ENCODE results near the gene APP. TPM values are rescaled to one million over a fixed set of nuclear protein-coding genes. Genes with fewer than 3 reads are reported as not detected.

APP gene
- total RNA-seq, 1 donor from 2014 or later, result 306 TPM

DNA sequence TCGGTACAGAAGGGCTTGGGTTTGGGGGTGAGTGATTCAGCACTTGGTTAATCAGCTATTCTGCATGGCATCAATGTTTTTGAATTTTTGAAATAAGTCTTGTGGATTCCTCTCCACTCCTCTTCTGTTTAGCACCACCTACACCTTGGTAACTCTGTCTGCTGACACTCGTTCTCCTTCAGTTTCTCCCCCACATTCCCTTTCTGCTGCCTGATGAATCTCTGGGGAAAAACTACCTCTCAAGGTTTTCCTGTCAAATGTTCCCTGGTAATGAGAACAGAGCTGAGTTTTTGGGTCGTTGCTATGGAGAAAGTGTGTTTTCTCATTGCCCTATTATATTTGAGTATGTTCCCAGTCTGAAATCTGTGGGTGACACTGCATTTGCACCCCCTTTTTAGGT is 327.6 kb downstream of the APP start:
- Histone ChIP-seq H3K9ac (no peak overlapping the region), H3K4me1 (no peaks in the 10 kb centered on the region), H3K36me3 (no peaks in the 10 kb centered on the region), H3K79me2 (ENCODE audit: low read depth) (no peaks in the 10 kb centered on the region), H3K27ac (no peak overlapping the region), H3F3A (ENCODE audit: low read depth) (no peaks in the 10 kb centered on the region), H3K4me3 (no peak overlapping the region), H2AFZ (replicated peaks) (no peak overlapping the region), H4K20me1 (ENCODE audit: low read depth) (no peaks in the 10 kb centered on the region), H3K9me3 (ENCODE audit: low read depth) (no peaks in the 10 kb centered on the region), H3K27me3 (no peaks in the 10 kb centered on the region), H3K4me2 (no peak overlapping the region)
- DNase-seq (ENCODE audit: low spot score), result no peak
- Mint-ChIP-seq H3K4me1 (peaks cover 4% of the 10 kb centered on the region), H3K27me3 (ENCODE audit: insufficient read depth, low read depth) (no peaks in the 10 kb centered on the region), H3K36me3 (peaks cover 2% of the 10 kb centered on the region), H3K4me3 (no peak overlapping the region), H3K9me3 (peaks cover 14% of the 10 kb centered on the region), H3K27ac (no peak overlapping the region)
- TF ChIP-seq EZH2 (IDR thresholded peaks at IDR 0.05), result no peak
- TF ChIP-seq EZH2phosphoT487 (IDR thresholded peaks at IDR 0.05), result no peak
- TF ChIP-seq, protein P1, sequence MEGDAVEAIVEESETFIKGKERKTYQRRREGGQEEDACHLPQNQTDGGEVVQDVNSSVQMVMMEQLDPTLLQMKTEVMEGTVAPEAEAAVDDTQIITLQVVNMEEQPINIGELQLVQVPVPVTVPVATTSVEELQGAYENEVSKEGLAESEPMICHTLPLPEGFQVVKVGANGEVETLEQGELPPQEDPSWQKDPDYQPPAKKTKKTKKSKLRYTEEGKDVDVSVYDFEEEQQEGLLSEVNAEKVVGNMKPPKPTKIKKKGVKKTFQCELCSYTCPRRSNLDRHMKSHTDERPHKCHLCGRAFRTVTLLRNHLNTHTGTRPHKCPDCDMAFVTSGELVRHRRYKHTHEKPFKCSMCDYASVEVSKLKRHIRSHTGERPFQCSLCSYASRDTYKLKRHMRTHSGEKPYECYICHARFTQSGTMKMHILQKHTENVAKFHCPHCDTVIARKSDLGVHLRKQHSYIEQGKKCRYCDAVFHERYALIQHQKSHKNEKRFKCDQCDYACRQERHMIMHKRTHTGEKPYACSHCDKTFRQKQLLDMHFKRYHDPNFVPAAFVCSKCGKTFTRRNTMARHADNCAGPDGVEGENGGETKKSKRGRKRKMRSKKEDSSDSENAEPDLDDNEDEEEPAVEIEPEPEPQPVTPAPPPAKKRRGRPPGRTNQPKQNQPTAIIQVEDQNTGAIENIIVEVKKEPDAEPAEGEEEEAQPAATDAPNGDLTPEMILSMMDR (IDR thresholded peaks at IDR 0.05), result no peak

DNA sequence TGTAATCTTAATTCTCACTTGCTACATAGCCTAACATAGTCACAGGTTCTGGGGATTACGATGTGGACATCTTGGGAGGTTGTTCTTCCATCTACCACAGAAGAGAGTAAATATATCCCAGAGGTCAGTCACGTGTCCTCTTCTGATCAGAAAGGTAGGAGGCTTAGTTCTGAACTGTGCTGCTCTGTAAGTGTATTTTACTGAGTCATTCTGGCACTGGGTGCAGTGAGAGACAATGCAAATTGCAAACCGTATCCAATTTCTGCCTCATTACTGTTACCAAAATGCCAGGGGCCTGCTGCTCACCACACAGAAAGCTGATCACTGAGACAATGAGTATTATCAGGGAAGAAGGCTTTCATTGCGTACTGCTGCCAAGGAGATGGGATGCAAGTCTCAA is 331.8 kb downstream of the APP start:
- H3K9me3 ChIP-seq (ENCODE audit: low read depth), result no peaks in the 10 kb centered on the region
- no peak overlapping the region for H3K27ac ChIP-seq
- peaks cover 8% of the 10 kb centered on the region for H3F3A ChIP-seq (ENCODE audit: low read depth)
- H3K36me3 Mint-ChIP-seq, result no peaks in the 10 kb centered on the region
- H3K4me2 ChIP-seq, result no peak overlapping the region
- H3K27me3 ChIP-seq, result no peaks in the 10 kb centered on the region
- no peaks in the 10 kb centered on the region for H3K36me3 ChIP-seq
- H3K4me1 Mint-ChIP-seq, result peaks cover 4% of the 10 kb centered on the region
- no peak overlapping the region for H3K4me3 Mint-ChIP-seq
- no peak overlapping the region for H3K9ac ChIP-seq
- no peak overlapping the region for H3K4me3 ChIP-seq
- H3K9me3 Mint-ChIP-seq, result peaks cover 9% of the 10 kb centered on the region
- H3K27me3 Mint-ChIP-seq (ENCODE audit: insufficient read depth, low read depth), result no peaks in the 10 kb centered on the region
- TF ChIP-seq EZH2 (IDR thresholded peaks at IDR 0.05) (no peak), EZH2phosphoT487 (IDR thresholded peaks at IDR 0.05) (no peak)
- TF ChIP-seq, protein P1 (IDR thresholded peaks at IDR 0.05), result no peak
- no peaks in the 10 kb centered on the region for H3K79me2 ChIP-seq (ENCODE audit: low read depth)
- H3K27ac Mint-ChIP-seq, result no peak overlapping the region
- no peak for DNase-seq (ENCODE audit: low spot score)
- peaks cover 7% of the 10 kb centered on the region for H3K4me1 ChIP-seq
- no peak overlapping the region for H2AFZ ChIP-seq (replicated peaks)
- no peaks in the 10 kb centered on the region for H4K20me1 ChIP-seq (ENCODE audit: low read depth)

DNA sequence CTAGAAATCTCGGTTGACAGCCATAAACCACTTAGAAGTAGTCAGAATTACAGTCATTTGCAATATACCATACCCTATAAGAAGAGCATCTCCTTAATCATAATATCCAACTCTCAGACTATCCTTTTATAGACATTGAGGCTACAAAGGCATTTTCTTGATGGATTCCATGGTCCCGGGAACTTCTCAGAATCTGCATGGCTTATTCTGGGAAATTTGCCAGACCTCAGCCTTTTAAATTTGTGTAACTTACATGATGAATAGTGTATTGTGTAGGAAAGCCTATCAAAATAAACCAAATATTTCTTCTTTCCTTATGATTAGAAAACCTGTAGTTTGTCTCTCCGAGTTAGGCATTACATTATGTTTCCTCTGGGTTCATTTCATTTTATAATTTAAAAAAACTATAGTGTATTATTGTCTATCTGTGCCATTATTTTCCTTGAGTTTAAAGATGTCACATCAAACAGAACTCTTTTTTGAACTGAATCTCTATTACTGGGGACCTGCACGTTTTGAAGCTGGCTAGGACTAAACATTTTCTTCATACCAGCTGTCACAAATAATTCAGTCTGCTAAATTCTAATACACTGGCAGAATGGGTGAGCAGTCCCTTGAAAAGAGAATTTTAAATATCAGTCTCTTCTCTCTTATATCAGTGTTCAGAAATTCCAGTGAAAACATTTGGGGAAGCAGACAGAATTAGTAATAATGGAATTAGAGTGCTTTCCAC is 332.9 kb downstream of the APP start:
- no peak overlapping the region for H3K27ac Mint-ChIP-seq
- no peaks in the 10 kb centered on the region for H3K9me3 ChIP-seq (ENCODE audit: low read depth)
- no peak overlapping the region for H3K9ac ChIP-seq
- H3K27me3 ChIP-seq, result no peaks in the 10 kb centered on the region
- H3K4me2 ChIP-seq, result no peak overlapping the region
- no peaks in the 10 kb centered on the region for H4K20me1 ChIP-seq (ENCODE audit: low read depth)
- H3K9me3 Mint-ChIP-seq, result peaks cover 17% of the 10 kb centered on the region
- H3K4me3 ChIP-seq, result no peak overlapping the region
- no peak for DNase-seq (ENCODE audit: low spot score)
- no peak overlapping the region for H3K27ac ChIP-seq
- TF ChIP-seq, protein P1 (IDR thresholded peaks at IDR 0.05), result no peak
- TF ChIP-seq EZH2phosphoT487 (IDR thresholded peaks at IDR 0.05), result no peak
- no peak for TF ChIP-seq EZH2 (IDR thresholded peaks at IDR 0.05)
- no peak overlapping the region for H2AFZ ChIP-seq (replicated peaks)
- H3F3A ChIP-seq (ENCODE audit: low read depth), result peaks cover 8% of the 10 kb centered on the region
- no peak overlapping the region for H3K4me3 Mint-ChIP-seq
- H3K36me3 ChIP-seq, result no peaks in the 10 kb centered on the region
- peaks cover 7% of the 10 kb centered on the region for H3K4me1 ChIP-seq
- no peaks in the 10 kb centered on the region for H3K36me3 Mint-ChIP-seq
- H3K4me1 Mint-ChIP-seq, result peaks cover 4% of the 10 kb centered on the region
- H3K27me3 Mint-ChIP-seq (ENCODE audit: insufficient read depth, low read depth), result no peaks in the 10 kb centered on the region
- H3K79me2 ChIP-seq (ENCODE audit: low read depth), result no peaks in the 10 kb centered on the region

Data from neural progenitor cell (in vitro differentiated cells).